ENCODE results near the gene IL12RB1.

GRCh38 chr19:18049385-18049784 is 37.3 kb downstream of the IL12RB1 start:
- TF ChIP-seq ZNF384 (IDR thresholded peaks at IDR 0.05) = no peak
- no peak for TF ChIP-seq SUZ12 (IDR thresholded peaks at IDR 0.05)
- no peak for TF ChIP-seq LEF1 (IDR thresholded peaks at IDR 0.05; ENCODE audit: borderline replicate concordance)
- TF ChIP-seq FOXM1 (IDR thresholded peaks at IDR 0.05; ENCODE audit: borderline replicate concordance) = no peak
- TF ChIP-seq TARDBP (IDR thresholded peaks at IDR 0.05) = no peak
- TF ChIP-seq ELF4 (IDR thresholded peaks at IDR 0.05) = no peak
- TF ChIP-seq FOXK2 (IDR thresholded peaks at IDR 0.05) = no peak
- no peak for TF ChIP-seq FOXA1 (IDR thresholded peaks at IDR 0.05)

Measured in HEK293T (cell line).